GM19043 (cell line): ENCODE measurements around the gene BICD1.

Source experiments
- ATAC-seq: cut with Tn5 transposase; IDR thresholded peaks from one replicate; pipeline ENCODE4 v1.9.1; 2021; ENCODE audit warnings: low read depth; ENCODE audit not compliant: unreplicated experiment

BICD1 gene

DNA sequence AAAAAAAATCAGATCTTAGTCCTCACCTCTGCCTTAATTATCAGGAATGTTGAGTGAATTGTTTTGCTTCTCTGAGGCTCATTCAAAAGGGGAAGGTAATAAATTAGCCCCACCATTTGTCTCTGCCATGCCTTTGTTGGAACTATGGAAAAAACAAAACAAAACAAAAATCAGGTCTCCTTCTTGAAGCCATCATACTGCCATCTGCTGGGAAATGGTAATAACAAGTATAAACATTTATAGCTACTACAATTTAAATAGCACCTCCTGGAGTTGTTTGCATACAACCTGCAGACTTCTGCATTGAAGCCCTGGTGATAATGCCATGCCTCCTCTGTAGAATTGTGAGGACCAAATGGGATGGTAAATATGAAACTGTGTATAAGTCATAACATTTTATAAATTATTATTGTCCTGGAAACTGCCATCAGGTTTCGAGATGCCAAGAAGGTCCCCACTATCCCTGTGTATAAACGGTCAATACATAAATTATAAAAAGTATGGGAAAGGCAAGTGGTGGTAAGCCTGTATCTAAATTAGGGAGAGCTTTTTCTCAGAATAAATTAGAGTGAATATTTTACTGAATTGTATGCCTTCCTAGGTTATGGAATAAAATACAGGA lies 205.5 kb downstream of the BICD1 start:
- no peak for ATAC-seq

DNA sequence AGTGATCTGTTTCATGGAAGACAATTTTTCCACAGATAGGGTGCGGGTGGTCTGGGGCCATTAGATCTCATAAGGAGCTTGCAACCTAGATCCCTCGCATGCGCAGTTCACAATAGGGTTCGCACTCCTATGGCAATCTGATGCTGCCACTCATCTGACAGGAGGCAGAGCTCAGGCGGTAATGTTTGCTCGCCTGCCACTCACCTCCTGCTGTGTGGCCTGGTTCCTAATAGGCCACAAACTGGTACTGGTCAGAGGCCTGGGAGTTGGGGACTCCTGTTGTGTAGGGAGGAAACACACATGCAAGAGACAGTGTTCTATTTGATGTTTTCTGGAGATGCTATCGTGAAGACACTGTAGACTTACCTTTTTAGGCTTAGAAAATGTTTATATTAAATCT lies 215.7 kb downstream of the BICD1 start:
- ATAC-seq: no peak

DNA sequence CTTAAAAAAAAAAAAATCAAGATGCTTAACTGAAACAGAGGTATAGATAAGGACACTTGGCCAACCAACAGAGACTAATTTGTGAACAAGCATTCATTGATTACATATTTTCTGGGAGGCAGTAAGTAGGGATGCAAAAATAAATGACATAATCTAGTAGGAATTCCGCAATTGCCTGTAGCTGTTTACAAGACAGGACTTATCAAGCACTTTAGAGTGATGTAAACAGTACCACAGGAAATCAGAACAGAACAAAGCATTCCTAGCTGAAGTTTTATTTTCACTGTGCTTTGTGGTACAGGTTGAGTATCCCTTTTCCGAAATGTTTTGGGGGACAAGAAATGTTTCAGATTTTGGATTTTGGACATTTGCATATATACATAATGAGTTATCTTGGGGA lies 224.5 kb downstream of the BICD1 start:
- no peak for ATAC-seq

DNA sequence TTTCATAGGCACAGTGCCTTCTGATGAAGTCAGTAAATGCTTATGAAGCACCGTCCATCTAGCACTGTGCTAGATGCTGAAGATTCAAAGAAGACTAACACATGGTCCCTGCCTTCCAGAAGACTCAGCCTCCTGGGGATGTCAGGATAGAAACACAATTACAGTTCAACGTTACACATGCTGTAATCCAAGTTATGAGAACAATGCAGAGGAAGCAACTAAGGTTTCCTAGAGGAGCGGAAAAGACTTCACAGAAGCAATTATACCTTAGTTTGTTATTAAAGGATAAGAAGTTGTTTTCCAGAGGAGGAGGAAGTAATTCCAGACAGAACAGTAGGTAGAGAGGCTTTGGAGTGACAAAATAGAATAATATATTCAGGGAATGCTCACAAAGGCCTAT lies 225.8 kb downstream of the BICD1 start:
- no peak for ATAC-seq

DNA sequence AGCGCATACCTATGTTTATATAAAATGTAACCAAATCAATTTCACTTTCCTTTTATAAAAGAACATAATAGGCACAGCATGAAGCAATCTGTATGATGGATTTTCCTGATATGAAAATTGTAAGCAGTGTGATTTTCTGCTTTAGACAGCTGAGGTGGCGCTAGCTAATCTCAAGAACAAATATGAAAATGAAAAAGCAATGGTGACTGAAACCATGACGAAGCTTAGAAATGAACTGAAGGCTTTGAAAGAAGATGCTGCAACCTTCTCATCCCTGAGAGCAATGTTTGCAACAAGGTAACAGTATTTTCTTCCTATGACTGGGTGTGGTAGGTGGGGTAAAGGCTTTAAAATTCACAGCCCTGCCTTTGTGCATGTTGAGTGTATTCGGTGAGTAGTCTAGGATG lies 227.7 kb downstream of the BICD1 start:
- no peak for ATAC-seq

DNA sequence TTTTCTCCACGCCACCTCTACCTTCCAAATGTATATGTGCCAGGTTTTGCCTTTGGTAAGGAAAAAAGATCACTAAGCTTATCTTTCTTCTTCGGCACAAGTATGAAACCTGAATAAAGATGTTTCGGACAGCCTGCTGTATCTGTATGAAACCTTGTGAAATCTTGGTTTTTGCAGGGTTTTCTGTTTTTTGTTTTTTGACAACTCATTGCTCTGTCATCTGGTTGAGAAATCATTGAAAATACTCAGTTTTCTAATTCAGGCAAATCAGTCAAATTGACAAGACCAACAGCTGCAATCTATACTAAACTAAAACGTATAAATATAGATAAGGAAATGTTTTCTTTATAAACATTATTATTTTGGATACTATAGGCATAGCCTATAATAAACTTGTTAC lies 229.6 kb downstream of the BICD1 start:
- ATAC-seq: no peak

DNA sequence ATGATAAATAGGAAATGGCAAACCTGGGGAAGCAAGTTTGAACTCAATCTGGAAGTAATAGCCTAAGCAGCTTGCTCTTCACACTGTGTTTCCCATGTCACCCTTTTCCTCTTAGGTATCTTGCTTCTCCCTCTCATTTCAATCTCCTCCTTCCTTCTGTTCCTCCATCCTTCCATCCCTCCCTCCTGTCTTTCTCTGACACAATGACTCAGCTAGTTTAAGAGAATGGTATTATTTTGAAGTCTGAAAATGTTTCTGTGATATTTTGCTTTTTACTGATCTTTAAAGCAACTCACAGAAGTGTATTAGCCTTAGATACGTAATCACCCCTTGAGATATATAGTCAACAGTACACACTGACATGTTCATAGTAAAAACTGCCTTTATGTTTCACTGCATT lies 236.8 kb downstream of the BICD1 start:
- ATAC-seq: no peak

DNA sequence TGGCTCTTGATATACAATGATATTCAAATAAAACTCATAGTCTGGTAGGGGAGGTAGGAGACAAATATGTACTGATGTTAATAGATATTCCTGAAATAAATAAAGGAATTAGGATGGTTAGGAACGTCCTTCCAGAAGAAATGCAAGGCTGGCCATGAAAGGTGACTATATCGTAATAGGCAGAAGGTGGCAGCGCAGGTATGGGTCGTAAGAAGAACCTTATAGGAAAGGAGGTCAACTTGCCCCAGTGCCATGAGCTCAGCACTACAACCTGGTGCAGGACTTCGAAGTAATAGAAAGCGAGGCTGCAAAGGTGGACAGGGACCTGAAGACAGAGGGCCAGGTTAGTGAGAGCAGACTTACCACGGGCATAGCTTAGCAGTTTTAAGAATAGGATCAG lies 237.4 kb downstream of the BICD1 start:
- ATAC-seq: no peak

DNA sequence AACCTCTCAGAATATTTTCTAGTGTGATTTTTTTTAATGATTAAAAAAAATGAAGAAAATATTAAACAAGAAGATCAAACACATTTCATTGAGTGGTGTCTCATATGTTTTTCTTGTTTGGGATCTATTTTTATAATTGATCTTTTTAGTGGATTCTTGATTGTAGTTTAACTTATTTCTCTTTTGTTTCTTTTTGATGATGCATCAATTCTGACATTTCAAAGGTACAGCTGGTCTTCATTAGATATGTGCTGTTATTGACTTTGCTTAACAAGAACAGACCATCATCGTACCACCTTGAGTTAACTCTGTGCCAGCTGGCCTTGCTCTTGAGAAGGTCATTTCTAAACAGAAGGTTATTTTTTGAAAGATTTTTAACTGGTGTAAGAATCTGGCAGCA lies 246.9 kb downstream of the BICD1 start:
- ATAC-seq: no peak

DNA sequence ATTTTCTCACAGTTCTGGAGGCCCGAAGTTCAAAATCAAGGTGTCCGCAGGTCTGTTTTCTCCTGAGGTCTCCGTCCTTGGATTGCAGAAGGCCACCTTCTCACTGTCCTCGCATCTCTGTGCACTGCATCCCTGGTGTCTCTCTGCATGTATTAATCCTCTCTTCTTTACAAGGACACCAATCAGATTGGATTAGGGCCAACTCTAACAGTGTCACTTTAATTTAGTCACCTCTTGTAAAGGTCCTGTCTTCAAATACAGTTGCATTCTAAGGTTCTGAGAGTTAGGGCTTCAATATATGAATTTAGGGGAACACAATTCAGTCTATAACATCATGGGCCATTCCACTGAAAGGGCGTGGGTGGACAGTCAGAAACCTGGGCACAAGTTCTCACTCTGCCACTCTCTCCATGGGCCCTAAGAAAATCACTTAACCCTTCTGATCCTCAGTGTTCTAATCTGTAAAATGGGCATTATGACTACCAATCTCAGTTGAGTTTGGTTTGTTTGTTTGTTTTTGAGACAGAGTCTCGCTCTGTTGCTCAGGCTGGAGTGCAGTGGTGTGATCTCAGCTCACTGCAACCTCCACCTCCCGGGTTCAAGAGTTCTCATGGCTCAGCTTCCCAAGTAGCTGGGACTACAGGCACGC lies 251.1 kb downstream of the BICD1 start:
- ATAC-seq: no peak

DNA sequence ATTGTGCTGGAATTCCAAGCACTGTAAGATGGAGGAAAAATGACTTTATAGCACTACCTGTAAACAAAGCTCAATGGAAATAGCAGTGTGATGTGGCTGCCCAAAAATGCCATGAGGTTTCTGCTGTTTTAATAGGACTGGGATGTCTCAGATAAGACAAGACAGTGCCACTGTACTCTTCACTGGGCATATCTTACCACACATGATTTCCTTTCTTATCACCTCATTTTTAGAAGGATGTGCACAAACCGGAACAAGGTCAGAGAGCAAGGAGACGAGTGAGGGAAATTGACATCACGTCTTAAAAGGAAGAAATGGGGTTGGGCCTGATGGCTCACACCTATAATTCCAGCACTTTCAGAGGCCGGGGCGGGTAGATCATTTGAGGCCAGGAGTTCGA lies 254.3 kb downstream of the BICD1 start:
- no peak for ATAC-seq

DNA sequence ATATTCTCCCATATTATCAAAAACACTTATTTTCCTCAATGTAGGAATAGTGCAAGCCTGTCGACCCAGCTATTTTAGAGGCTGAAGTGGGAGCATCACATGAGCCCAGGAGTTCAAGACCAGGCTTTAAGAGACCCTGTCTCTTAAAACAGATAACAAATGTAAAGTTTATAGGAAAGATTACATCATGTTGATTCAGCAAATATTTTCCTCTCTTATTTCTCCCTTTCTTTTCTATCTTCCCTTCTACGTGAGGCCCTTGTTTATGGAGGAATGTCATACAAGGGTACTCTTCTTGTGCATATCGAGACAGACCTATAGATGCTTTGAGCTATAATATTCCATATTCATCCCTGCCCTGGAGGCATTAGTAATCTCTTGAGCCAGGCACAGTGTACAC lies 256.2 kb downstream of the BICD1 start:
- no peak for ATAC-seq

DNA sequence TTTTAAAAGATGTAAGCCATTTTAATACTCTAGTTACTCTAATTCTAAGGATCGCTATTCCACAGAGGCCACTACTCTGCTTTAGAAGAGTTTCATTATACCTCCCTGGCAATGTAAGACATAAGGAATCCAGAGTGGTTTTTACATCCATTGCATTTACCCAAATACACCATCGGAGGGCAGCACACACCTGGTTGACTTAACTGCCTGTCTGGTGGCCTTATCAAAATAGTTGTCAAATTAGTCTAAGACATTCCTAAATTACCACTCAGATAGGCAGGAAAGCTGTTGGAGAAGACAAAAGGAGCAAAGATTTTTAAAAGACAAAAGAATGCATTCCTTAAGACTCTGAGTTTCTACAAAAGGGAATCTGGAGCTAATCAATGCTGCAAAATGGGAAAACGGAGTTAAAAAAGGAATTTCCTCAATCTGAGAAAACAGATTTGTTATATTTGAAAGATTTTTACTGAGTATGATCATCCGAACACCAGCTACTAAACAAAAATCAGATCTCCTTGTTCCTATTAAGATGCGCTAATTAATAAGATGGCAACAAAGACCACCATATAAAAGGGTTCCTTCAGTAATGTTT lies 258.9 kb downstream of the BICD1 start:
- ATAC-seq: no peak

DNA sequence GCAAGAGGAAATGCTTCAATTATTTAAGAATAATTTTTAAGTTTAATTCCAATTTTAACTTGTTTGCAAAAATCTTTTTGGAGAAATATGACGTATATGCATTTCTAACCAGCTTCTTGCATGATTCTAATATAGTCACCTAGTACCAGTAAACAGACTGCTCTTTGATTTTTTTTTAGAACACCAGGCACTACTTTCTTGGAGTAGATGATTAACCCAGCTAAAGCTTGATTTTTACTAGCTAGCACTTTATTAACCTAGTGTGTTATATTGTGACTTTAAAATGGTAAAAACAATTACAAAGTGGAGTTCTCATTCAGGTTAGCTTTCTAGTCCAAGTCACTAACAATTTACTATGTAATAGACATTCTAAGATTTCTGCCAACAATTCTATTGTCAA lies 260.1 kb downstream of the BICD1 start:
- no peak for ATAC-seq

DNA sequence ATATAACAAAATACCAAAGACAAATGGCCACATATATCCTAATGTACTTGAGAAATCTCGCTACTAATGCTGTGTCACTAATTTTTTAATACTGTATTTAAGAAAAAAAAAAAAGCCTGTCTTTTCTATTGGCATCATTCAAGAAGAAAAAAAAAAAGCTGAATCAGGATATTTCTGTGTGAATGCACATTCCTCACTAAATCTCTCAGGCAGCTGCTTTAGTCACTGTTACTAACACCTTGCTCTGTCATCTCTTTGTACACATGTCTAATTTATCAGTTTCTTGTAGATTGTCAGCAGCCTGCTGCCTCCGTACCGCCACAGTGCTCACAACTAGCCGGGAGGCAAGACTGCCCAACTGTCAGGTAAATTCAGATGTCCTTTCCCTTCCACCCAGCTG lies 260.7 kb downstream of the BICD1 start:
- ATAC-seq: no peak

DNA sequence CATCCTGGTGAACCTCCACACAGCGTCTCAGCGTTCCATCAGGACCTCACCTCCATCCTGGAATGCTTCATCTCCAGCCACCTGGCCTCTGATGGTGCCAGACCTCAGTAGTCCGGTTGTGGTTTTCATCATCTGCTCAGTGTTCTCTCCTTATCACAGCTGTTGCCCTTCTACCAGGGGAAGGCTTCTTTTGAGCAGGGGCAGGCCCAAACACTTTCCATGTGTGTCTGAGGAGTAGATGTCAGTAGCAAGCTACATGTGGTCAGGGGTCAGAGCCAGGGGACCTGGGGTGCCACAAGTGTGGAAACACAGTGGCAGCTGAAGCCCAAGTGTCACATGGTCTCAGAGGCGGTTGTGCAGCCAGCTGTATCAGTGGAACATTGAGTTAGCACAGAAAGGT lies 262.6 kb downstream of the BICD1 start:
- no peak for ATAC-seq

DNA sequence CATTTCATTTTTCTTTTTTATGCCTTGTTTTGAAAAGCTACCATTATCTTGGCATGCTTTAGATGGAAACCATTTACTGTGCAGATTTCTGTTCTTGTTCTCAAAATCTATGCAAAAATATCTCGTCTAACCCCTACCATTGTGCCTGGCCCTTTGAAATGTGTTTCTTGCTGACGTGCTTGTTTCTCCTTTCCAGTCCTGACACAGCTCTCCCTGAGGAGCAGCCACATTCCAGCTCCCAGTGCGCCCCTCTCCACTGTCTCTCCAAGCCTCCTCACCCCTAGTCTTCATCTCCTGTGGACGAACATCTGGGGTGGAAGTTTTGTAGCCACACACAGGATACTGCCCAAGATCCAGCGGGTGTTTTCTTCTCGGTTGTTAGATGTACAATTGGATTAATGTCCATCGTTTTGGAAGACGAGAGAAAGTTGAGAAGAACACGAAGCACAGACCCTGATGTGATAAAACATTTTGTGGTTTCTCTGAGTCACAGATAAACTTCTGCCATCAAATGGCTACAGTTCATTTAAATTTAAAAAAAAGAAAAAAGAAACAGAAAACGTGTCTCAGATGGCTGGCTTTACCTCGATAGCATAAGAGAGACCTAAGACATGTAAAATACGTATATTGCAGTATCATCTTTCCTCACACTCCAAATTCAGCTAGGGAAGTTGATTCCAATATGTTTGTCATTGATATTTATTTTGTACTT lies 270.9 kb downstream of the BICD1 start:
- no peak for ATAC-seq

DNA sequence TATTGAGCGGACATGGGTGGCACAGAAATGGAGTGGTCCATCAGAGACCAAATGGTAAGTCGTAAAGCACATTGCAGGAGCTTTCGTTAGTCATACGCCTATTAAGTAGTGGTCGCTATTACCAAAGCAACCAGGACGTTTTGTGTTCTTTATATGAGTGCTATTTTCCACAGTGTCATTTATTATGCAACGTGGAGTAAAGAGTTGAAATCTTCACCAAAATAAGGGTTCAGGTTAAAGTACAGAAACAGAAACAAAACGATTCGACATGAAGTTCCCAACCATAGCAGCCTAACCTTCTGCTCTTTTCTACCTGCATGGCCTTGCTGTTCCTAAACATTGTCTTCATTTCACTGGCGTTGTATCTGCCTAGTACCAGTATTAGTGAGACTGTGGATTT lies 272.6 kb downstream of the BICD1 start:
- ATAC-seq: no peak

DNA sequence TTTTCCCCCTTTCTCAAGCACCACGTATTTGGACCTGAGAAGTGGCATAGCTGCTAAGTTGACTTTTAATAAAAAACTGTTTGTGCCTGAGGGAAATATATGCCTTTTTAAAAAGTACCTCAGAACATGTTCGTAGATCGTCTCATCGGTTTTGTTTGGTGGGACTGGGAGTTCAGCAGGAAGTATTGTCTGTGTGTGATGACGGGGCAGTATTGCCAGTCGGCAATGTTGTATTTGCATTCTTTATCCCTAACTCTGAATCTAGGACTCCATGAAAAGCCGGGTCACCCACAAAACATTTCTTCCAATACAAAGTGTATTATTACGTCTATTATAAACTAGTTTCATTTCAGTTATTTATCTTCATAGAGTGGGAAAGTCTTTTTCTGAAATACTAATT lies 273.0 kb downstream of the BICD1 start:
- no peak for ATAC-seq

DNA sequence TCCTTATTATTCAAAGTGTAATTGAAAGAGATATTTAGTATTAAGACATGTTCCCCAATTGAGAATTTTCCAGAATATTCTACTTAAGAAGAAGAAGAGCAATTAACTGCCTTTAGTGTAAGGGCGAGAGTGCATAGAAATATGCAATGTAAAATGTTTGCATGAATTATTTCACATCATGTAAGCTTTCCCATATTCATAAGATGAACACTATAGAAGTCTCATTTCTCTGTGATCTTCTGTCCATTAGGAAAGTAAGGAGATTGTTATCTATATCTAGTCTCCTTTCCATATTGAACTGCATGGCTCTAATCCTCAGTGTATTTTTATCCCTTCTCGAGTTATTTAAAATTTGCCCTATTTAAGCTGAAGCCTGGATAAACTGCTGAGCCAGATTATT lies 275.6 kb downstream of the BICD1 start:
- ATAC-seq: no peak

DNA sequence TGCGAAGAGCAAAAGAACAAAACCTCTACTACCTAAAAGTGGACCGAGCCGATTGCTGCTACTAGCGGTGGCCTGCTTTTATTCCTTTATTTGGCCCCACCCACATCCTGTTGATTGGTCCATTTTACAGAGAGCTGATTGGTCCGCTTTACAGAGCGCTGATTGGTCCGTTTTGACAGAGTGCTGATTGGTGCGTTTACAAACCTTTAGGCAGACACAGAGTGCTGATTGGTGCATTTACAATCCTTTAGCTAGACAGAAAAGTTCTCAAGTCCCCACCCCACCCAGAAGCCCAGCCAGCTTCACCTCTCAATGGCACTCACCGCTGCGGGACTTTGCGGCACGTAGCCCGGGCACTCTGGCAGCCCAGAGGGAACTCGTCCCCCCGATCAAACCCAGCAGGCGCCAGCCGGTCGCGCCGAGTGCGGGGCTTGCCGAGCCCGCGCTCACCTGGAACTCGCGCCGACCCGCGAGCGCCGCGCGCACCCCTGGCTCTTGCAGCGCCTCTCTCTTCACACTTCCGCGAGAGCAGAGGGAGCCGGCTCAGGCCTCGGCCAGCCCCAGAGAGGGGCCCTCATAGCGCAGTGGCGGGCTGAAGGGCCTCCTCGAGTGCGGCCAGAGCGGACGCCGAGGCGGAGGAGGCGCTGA lies 284.0 kb downstream of the BICD1 start:
- no peak for ATAC-seq
